Progenitor cell of endocrine pancreas (in vitro differentiated cells): ENCODE data around the gene PHLDB1. TPM values are rescaled to one million over a fixed set of nuclear protein-coding genes. Genes with fewer than 3 reads are reported as not detected.

ENCODE experiments used
- DNase-seq: peaks from one replicate; pipeline ENCODE4 v3.0.0; 2021; ENCODE audit warnings: low spot score; ENCODE audit not compliant: unreplicated experiment
- H3K27ac Mint-ChIP-seq: 2 replicates; pipeline ENCODE4 v1.8.0; 2021; ENCODE audit warnings: mild to moderate bottlenecking, moderate library complexity, mixed read lengths
- H3K27me3 Mint-ChIP-seq: 2 replicates; pipeline ENCODE4 v1.8.0; 2021; ENCODE audit warnings: mixed read lengths
- H3K36me3 Mint-ChIP-seq: 2 replicates; pipeline ENCODE4 v1.8.0; 2022; ENCODE audit warnings: mixed read lengths; ENCODE audit not compliant: insufficient read depth
- H3K4me1 Mint-ChIP-seq: 2 replicates; pipeline ENCODE4 v1.8.0; 2021; ENCODE audit warnings: low read depth, mixed read lengths
- H3K4me3 Mint-ChIP-seq: 2 replicates; pipeline ENCODE4 v1.8.0; 2021; ENCODE audit warnings: low read depth, mild to moderate bottlenecking, moderate library complexity, mixed read lengths
- H3K9me3 Mint-ChIP-seq: 2 replicates; pipeline ENCODE4 v1.8.0; 2021; ENCODE audit warnings: low read depth, mixed read lengths
- CTCF ChIP-seq: fragments of 200-600 bp; sonication (generic); IDR thresholded peaks from one replicate; pipeline ENCODE4 v1.5.0; 2021; ENCODE audit warnings: antibody characterized with exemption, mild to moderate bottlenecking; ENCODE audit not compliant: unreplicated experiment
- total RNA-seq: library from RNA; stranded (reverse); gene quantifications from 2 replicates; pipeline ENCODE4 v1.2.1, GENCODE V29; 2021

PHLDB1 gene
- total RNA-seq, 1 donor from 2014 or later, result 110 TPM

GRCh38 chr11:118696673-118697226 lies 89.3 kb downstream of the PHLDB1 start:
- peak; percentile 11 for TF ChIP-seq CTCF
- H3K27ac Mint-ChIP-seq, result no peak overlapping the region
- H3K4me3 Mint-ChIP-seq, result no peak overlapping the region
- peaks cover 4% of the 10 kb centered on the region for H3K9me3 Mint-ChIP-seq
- peaks cover 11% of the 10 kb centered on the region for H3K4me1 Mint-ChIP-seq
- H3K27me3 Mint-ChIP-seq, result no peaks in the 10 kb centered on the region
- DNase-seq, result no peak
- no peaks in the 10 kb centered on the region for H3K36me3 Mint-ChIP-seq

- DNase-seq, result no peak
- no peak for TF ChIP-seq CTCF
- no peaks in the 10 kb centered on the region for H3K36me3 Mint-ChIP-seq
- peaks cover 4% of the 10 kb centered on the region for H3K9me3 Mint-ChIP-seq
- H3K27me3 Mint-ChIP-seq, result no peaks in the 10 kb centered on the region
- no peak overlapping the region for H3K4me3 Mint-ChIP-seq
- H3K27ac Mint-ChIP-seq, result no peak overlapping the region
- H3K4me1 Mint-ChIP-seq, result peaks cover 11% of the 10 kb centered on the region
These were observed 89.9 kb downstream of the PHLDB1 start for GRCh38 chr11:118697346-118697745.

- DNase-seq, result no peak
- H3K4me3 Mint-ChIP-seq, result no peak overlapping the region
- TF ChIP-seq CTCF, result no peak
- peak overlapping the region; percentile 56 for H3K27ac Mint-ChIP-seq
- peaks cover 2% of the 10 kb centered on the region for H3K4me1 Mint-ChIP-seq
- H3K27me3 Mint-ChIP-seq, result no peaks in the 10 kb centered on the region
- H3K9me3 Mint-ChIP-seq, result peaks cover 4% of the 10 kb centered on the region
- H3K36me3 Mint-ChIP-seq, result no peaks in the 10 kb centered on the region
These were observed 92.2 kb downstream of the PHLDB1 start for GRCh38 chr11:118699506-118700220.

- no peak for DNase-seq
- H3K9me3 Mint-ChIP-seq, result peaks cover 4% of the 10 kb centered on the region
- H3K36me3 Mint-ChIP-seq, result no peaks in the 10 kb centered on the region
- no peak for TF ChIP-seq CTCF
- no peaks in the 10 kb centered on the region for H3K4me1 Mint-ChIP-seq
- no peak overlapping the region for H3K4me3 Mint-ChIP-seq
- no peak overlapping the region for H3K27ac Mint-ChIP-seq
- H3K27me3 Mint-ChIP-seq, result peaks cover 3% of the 10 kb centered on the region
These were observed 96.2 kb downstream of the PHLDB1 start for GRCh38 chr11:118703563-118704106.

- Mint-ChIP-seq H3K27ac (no peak overlapping the region), H3K4me3 (no peak overlapping the region), H3K27me3 (peaks cover 3% of the 10 kb centered on the region), H3K4me1 (no peaks in the 10 kb centered on the region), H3K36me3 (no peaks in the 10 kb centered on the region), H3K9me3 (peaks cover 3% of the 10 kb centered on the region)
- TF ChIP-seq CTCF, result no peak
- DNase-seq, result no peak
These were observed 97.8 kb downstream of the PHLDB1 start for GRCh38 chr11:118705111-118705741.
